NCI-H69 (cell line): Measurements from ENCODE around the gene TPPP3.
"Not testable (repeated sequence)": the region's sequence is repeated elsewhere in the genome, so short reads cannot be mapped to it uniquely, and the experiment has no call there.

Experiments
- DNase-seq: peaks from one replicate; lab custom pipeline; 2025; lab: John Stamatoyannopoulos, UW

Gene TPPP3

DNA sequence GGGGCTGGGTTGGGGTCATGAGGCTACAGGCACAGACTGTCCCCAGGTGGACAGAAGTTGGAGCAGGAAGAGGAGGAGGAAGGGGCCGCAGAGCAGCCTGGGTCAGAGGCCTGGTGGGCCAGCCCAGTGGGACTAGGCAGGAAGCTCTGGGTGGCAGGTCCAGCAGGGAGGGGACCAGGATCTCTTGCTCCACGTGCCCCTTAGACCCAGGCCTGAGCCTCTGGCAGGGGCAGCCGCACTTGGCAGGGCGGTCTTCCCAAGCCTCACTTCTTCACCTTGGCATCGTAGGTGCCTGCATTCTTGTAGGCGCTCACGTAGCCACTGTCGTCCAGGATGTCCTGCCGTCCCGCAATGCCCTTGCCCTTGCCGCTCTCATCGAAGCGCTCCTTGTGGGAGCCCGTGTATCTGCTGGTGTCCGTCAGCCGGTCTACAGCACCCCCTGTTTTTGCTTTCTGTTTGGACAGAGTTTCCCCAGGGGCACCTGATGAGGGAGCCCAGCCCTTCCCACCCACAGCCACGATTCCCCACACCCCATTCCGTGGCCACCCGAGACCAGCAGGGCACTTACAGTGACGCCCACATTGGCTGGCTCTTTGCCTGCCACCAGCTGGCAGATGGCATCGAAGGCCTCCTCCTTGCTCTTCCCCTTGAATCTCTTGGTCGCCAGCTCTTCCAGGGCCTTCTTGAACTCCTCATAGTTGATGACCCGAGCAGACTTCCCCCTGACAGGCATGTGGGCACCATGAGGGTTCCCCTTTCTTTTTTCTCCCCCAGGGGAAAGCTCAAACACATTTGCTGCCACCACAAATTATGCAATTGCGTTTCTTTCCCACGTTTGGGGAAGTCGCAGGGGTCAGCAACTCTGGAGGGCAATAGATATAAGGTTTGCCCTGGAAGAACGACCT, 3.1 kb downstream of the TPPP3 start:
- no peak for DNase-seq

DNA sequence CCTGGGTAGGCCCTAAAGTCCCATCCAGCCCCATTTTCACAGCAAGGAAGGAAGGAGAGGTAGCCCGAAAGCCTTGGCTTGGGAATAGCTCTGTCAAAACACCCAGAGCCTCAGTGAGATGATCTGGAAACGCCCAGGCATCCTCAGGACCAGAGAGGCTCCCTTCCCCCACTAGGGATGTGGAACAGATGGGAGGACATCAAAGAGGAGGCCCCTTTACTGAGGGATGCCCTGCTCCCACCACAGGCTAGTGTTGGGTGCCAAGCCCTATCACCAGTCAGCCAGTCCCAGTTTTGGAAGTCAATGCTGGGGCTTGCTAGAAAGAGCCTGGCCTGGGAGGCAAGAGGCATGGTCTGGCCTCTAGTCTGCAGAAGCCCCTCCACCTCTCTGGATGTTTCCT, 4.7 kb downstream of the TPPP3 start:
- no peak for DNase-seq

DNA sequence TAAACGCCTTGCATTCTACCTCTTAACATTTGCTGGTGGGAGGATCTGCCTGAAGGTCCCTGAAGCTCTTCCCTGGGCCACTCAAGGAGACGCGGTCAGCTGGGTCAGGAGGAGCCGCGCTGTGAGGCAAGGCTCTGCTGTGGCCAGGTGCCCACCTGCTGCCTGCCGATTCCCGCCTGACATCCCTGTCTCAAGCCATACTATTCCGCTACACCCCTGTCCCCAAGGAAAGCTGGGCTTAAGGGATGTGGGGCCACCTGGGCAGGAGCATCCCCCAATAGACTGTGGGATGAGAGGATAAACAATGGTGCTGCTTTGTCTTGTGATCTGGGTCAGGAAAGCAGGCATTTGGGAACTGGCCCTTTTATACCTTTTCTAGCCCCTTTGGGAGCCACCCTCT, 5.1 kb downstream of the TPPP3 start:
- DNase-seq, result no peak

DNA sequence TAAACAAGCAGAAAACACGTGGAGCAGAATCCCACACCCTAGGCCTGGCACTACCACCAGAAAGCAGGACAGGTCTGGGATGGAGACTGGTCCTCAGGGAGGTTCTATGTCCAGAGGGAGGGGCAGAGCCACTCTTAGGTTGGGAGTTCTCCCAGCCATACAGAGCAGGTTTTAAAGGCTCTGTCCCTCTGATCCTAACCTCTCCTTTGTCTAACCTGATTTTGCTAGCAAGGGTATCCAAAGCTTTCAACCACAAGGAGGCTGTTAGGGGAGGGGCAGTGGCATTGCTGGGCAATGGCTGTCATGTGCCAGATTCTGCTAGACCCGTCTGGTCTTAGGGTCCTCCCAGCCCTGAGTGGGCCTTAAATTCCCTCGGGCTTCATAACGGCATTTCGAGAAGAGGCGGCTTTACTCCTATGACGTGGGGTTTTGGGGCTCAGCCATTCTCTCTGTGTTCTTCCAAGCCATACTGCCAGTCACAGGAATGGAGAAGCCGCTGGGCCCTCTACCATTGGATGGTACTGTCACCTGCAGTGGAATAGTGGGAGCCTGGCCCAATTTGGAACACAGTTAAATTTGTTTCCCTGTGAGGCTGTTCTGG, 5.7 kb downstream of the TPPP3 start:
- DNase-seq, result no peak

GRCh38 chr16:67386861-67387455, 6.3 kb downstream of the TPPP3 start:
- no peak for DNase-seq

- peak; percentile 58 for DNase-seq
Measured at GRCh38 chr16:67384778-67385510, 8.4 kb downstream of the TPPP3 start.

- no peak for DNase-seq
Measured at GRCh38 chr16:67383284-67383683, 10.0 kb downstream of the TPPP3 start.

GRCh38 chr16:67378642-67379041, 14.7 kb downstream of the TPPP3 start:
- DNase-seq, result no peak

DNA sequence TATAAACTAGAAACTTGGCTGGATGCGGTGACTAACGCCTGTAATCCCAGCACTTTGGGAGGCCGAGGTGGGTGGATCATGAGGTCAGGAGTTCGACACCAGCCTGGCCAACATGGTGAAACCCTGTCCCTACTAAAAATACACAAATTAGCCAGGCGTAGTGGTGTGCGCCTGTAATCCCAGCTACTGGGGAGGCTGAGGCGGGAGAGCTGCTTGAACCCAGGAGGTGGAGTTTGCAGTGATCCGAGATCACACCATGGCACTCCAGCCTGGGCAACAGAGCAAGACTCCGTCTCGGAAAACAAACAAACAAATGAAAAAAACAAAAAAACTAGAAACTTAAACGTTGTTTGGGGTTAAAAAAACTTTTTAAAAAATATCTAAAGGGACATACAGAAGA, 17.3 kb downstream of the TPPP3 start:
- not testable (repeated sequence) for DNase-seq

DNA sequence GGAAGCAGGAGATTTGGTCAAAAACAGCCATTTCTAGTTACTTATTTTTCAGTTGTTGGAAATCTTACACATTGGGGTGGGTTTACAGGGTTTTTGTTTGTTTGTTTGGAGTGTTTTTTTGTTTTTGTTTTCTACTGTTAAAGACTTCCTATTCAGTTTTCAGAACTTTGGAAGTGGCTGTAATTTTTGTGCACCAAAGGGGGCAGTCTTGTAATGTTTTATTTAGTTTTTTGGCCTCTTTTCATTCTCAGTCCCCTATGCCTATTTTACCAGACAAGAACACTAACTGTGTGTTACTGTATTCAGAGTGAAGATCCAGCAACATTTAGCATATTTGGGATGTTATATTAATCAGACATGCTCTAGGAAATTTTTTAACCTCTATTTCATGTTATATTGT, 20.6 kb downstream of the TPPP3 start:
- peak; percentile 53 for DNase-seq

- no peak for DNase-seq
Measured at GRCh38 chr16:67370661-67371060, 22.6 kb downstream of the TPPP3 start.

DNA sequence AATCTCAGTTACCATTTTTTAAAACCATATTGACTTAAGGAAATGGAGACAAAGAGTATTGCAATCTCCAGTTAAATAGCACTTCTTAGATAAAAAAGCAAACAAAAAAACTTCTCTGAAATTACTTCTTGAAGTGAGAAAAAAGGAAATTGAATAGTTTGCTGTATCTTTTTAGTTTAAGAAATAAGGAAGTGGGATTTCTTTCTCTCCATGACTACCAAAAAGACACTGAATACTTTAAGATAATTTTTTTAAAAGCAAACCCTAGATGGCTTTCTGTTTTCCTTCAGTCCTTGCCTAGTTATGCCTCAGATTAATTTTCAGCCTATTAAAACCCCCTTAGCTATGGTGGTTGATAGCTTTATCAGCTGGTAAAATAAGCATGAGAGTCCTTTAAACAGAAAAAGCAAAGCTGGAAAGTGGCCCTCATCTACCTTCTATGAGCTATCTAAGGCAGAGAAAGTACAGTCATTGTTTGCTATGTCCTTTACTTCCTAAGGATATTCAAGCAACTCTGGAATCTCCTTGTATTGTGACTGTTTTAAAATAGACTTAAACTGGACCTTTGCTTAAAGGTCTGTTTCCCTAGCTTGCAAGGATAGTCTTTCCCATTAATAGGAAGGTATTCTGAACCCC, 28.6 kb downstream of the TPPP3 start:
- DNase-seq, result peak; percentile 5

- no peak for DNase-seq
Measured at GRCh38 chr16:67361038-67361437, 32.3 kb downstream of the TPPP3 start.

GRCh38 chr16:67359540-67360269, 33.6 kb downstream of the TPPP3 start:
- DNase-seq, result not testable (repeated sequence)

GRCh38 chr16:67357561-67357960, 35.7 kb downstream of the TPPP3 start:
- DNase-seq, result peak; percentile 9

GRCh38 chr16:67356396-67356795, 36.9 kb downstream of the TPPP3 start:
- DNase-seq, result peak; percentile 1

GRCh38 chr16:67352463-67352862, 40.8 kb downstream of the TPPP3 start:
- not testable (repeated sequence) for DNase-seq

GRCh38 chr16:67350324-67350723, 43.0 kb downstream of the TPPP3 start:
- DNase-seq, result peak; percentile 12

DNA sequence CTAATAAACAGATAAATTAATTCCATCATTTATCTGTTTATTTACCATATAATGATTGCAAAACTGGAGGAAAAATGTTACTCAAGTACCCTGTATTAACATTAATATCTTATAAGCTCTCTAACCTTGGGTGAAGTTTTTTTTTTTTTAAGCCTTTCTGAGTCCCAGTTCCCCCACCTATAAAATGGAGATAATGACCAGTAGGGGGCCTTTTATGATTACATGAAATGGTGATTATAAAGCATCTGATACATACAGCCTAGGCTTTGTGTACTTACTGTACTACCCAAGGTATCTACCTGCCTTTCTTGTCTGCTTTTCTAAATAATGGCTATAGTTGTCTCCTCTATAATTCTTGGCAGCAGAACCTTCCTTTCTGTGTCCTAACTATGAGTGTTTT, 44.1 kb downstream of the TPPP3 start:
- DNase-seq, result peak; percentile 62

DNA sequence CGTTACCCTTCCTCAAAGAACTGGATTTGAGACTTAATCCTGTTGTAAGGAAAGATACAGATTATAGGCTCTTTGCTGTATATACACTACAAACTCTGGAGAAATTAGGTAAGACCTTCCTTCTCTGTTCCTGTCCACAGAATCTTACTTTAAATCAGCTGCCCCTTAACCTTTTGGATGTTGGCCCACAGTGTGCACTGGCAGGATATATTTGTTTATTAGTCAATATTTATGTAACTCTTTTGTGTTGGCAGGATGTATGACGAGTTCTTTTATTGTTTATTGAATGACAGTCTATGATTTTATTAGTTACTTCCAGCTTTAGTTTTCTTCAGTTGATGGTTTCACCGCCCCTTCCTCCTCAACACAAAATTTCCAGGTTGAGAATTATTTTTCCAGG, 47.0 kb downstream of the TPPP3 start:
- DNase-seq, result no peak

DNA sequence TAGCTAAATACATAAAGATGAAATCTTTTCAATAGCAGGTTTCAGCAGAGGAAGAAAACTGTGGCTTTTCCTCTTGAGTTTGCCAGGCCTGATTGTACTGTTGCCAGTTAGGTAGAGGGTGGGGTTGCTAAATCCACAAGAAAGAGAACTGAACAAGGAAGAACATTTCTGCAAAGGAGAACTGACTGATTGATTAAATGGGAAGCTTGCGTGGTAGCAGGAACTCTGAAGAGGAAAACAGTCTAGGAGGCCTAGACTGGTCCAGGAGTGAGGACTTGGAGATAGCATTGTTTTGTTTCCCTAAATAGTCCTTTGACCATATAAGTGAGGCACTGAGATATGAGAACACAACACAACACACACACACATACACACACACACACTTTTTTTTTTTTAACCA, 47.9 kb downstream of the TPPP3 start:
- no peak for DNase-seq
